HTR-8/SVneo (cell line): ENCODE measurements around the gene EXOC3L1.

ENCODE experiments used
- DNase-seq: peaks from one replicate; pipeline ENCODE4 v3.0.0; 2011; ENCODE audit warnings: low spot score, mixed read lengths; ENCODE audit not compliant: insufficient read length
- FAIRE-seq: peaks from 2 replicates; lab custom pipeline; 2011; peaks lifted over from hg19 to GRCh38; lab: Jason Lieb, UNC

Gene EXOC3L1, protein sequence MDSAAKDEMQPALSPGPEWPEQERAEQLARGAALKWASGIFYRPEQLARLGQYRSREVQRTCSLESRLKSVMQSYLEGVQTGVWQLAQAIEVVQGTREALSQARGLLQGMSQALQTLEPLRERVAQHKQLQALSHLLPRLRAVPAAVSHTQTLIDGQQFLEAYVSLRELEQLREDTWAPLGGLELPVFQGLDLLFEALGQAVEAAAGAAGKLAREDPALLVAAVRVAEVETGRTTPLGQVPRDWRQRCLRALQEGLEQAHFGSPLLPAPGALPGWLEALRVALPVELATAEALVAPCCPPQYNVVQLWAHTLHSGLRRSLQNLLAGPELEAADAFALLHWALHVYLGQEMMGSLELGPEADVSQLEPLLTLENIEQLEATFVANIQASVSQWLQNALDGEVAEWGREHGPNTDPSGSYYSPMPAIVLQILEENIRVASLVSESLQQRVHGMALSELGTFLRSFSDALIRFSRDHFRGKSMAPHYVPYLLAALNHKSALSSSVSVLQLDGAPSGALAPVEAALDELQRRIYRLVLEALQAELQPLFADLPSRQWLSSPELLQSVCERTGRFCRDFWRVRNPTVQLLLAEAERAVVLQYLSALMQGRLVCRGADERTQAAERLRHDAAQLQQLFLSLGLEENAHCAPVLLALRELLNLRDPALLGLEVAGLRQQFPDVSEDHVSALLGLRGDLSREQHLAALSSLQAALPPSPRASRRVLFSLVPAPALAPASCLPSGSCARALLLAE

DNA sequence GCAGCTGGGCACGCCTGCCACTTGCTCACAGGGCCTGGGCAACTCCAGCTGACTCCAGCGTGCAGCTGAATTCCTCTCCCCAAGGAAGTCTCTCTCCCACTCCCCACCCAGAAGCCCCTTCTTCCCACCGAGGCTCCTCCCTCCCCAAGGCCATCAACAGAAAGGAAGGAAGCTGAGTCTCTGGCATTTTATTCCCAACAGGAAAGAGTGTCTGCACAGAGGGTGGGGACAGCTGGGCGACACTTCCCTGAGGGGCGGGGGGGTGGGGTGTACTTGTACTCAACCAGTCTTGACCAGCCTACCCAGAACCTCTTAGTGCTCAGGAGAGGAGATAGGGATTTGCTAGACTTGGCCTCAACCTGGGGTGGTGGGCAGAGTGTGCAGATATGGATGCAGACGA, at the start of gene EXOC3L1:
Gene EXOC3L1 (minus strand): TSS at position 96 of the 400 bp plus-strand sequence. CDS start 460 bp downstream, outside the sequence.
- no peak for FAIRE-seq
- no peak for DNase-seq

GRCh38 chr16:67238806-67239470, 49.0 kb upstream of the EXOC3L1 start:
- DNase-seq = no peak
- peak; percentile 26 for FAIRE-seq

DNA sequence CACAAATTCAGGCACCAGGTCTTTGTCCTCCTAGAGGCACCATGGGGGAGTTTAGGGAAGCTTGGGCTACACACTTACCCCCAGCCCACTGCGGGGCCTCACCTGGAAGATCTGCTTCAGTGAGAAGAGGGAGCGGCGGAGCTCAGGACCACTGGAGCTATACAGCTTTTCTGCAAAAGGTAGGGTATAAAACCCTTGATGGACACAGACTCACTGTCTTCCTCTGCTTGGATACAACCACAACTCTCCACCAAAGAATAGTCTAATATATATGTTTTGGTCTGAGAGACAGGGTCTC, 48.3 kb upstream of the EXOC3L1 start:
- FAIRE-seq (no peak), DNase-seq (no peak)

GRCh38 chr16:67237396-67238277, 47.7 kb upstream of the EXOC3L1 start:
- DNase-seq (no peak), FAIRE-seq (peak; percentile 9)

DNA sequence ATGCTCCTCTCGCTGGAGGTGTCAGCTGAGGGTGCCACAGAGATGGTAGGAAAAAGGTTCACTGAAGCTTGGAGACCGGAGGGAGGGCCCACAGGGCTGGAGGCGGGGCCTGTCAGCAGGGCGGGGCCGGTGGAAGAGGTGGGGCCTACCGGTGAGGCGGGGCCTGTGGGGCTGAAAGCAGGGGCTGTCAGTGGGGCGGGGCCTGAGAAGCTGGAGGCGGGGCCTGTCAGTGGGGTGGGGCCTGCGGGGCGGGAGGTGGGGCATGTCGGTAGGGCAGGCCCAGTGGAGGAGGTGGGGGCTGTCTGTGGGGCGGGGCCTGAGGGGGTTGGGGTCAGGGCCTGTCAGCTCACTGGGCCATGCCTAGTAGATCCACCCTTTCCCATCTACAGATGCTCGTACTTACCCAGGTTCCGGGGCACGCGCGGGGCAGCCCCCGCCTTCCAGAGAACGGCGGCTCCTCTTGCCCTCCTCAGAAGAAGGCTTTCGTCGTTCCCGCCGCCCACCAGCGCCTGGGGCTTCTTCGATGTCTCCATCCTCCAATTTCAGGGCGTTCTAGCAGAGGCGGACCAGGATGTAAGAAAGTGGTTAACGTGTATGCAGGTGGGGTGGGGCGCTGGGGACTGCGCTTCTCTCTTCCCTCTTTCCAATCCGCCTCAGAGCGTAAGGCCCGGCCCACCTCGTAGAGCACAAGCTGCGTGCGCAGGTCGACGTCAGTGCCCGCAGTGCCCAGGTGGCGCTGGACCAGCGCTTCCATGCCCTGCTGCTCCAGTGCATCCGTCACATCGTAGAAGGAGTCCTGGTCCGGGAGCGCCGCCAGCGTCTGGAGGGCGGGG, 46.8 kb upstream of the EXOC3L1 start:
- FAIRE-seq (no peak), DNase-seq (no peak)

GRCh38 chr16:67235816-67236562, 46.1 kb upstream of the EXOC3L1 start:
- DNase-seq (no peak), FAIRE-seq (peak; percentile 38)

DNA sequence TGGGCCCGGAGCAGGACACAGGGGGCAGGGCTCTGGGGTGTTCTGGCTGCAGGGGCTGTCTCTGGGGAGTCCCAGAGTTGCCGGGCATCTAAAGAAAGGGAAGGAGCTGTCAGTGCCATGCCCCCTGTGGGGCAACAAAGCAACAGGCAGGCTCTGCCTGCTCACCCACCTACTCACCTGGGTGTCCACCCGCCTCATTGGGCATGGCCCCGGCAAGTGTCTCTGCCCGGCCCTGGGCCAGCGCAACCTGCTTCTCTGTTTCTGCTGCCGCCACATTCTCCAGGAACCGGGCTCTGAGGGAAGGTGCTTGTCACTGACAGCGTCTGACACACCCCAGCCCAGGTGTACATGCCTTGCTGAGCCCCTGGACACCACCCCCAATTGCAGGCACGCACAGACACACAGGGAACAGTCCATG, 44.3 kb upstream of the EXOC3L1 start:
- FAIRE-seq = no peak
- DNase-seq = no peak

DNA sequence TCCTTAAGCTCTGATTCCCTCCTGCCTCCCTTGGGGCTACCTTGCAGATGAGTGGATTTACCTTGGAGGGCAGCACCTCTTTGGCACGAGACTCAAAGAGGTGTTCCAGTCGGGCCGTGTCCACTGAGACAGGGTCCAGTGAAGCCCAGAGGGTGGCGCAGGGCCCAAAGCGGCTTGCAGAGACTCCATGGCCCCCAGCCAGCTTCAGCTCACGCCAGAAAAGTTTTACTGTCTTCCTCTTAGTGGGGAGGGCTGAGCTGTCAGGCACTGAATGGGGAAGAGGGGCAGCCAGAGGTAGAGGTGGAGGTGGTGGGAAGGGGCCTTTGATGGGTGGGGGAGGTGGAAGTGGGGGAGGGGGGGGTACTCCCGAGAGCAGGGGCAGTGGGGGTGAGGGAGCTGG, 43.7 kb upstream of the EXOC3L1 start:
- no peak for FAIRE-seq

GRCh38 chr16:67230809-67231660, 41.1 kb upstream of the EXOC3L1 start:
- FAIRE-seq = no peak

More for the DNA sequence above, 43.7 kb upstream of the EXOC3L1 start:
- DNase-seq = no peak

DNA sequence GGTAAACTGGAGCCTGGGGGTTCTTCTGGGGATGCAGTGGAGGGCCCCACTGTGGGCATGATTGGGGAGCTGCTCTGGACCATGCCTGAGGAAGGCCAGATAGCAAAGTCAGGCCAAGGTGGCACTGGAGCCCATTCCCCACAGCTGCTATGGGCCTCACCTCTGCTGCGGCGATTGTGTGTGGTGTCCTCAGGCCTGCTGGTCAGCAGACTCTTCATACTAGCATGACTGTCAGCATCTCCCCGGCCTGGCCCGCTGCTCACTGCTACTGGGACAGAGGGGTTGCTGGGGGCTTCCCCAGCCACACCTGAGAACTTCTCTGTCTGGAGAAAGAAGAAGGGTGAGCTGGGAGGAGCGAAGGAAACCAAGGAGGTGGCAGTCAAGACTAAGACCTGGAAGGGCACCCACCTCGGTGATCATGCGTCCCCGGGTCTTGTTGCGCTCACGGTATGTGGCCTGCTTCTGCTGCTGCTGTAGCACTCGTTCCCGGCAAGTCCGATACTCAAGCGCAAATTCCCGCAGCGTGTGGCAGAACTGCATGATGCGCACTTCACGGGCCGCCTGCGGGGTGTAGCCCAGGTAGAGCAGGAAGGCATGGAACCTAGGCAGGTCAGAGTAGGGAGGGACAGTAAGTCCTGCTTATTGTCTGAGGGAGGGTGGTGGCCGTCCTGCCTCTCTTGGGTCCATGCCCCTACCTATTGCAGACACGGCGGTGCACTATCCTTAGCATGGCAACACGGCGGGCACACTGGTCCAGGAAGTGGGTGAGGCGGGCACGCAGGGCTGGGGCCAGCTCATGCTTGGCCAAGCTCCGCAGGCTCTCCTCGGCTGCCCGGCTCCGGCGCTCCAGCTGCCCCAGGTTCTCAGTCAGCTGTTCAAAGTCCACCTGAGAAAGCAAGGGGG, 40.2 kb upstream of the EXOC3L1 start:
- DNase-seq (no peak), FAIRE-seq (no peak)

More at GRCh38 chr16:67230809-67231660, 41.1 kb upstream of the EXOC3L1 start:
- no peak for DNase-seq

GRCh38 chr16:67228905-67229304, 39.0 kb upstream of the EXOC3L1 start:
- DNase-seq (no peak), FAIRE-seq (no peak)

DNA sequence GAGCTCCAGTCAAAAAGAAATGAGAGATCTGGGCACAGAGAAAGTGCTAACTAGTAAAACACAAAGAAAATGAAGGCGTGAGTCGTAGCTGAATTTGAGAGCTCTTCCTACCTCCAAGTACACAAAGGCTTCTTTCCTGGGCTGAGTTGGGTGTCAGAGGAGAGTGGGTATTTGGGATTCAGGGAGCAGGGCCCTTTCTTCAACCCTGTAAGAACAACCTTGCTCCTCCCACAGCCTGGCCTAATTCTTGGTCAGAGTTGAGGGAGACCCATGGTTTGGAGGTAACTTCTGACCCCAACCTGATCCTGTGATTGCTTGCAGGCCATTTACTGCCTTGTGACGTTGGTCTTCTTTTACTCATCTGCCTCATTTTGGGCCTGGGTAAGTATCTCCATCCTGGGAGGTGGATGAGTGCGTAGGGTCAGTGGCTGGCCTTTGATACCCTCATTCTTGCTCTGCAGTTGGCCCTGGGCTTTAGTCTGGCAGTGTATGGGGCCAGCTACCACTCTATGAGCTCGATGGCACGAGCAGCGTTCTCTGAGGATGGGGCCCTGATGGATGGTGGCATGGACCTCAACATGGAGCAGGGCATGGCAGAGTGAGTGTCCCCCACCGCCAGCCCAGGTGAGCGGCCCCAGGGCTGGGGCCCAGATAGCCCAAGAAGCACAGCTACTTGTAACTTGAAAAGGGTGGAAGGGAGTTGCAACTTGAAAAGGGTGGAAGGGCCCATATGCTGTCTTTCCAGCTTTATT, 38.3 kb upstream of the EXOC3L1 start:
- DNase-seq (no peak), FAIRE-seq (peak; percentile 28)

DNA sequence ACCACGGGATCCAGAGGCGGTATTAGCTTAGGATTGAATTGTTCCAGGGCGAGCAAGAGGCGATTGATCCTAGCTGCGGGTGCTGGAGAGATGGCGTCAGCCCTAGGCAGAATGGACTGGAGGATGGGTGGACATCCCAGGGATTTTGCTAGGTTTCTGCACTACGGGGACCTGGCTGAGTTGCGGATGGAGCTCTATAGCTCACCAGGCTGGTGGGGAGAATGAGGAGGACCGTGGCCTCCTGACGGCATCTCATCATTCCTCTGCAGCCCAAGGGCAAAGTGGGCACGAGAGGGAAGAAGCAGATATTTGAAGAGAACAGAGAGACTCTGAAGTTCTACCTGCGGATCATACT, 37.6 kb upstream of the EXOC3L1 start:
- no peak for FAIRE-seq
- no peak for DNase-seq

- FAIRE-seq (peak; percentile 99), DNase-seq (peak; percentile 98)
Measured at GRCh38 chr16:67226804-67227566, 37.0 kb upstream of the EXOC3L1 start, which contains the start of gene TMEM208. TSS of gene TMEM208 (plus strand) at chr16:67227130. CDS start at chr16:67227219, 89 bp downstream.

GRCh38 chr16:67226295-67226803, 36.4 kb upstream of the EXOC3L1 start:
- peak; percentile 51 for FAIRE-seq
- no peak for DNase-seq
